HG03354 (cell line): ENCODE data around the gene TADA2B.
A peak's percentile ranks its signal among the peaks of the same experiment; 100 is the strongest.

Experiments
- ATAC-seq: cut with Tn5 transposase; IDR thresholded peaks from one replicate; pipeline ENCODE4 v1.9.1; 2021; ENCODE audit warnings: mild to moderate bottlenecking; ENCODE audit not compliant: unreplicated experiment, poor library complexity, severe bottlenecking

TADA2B gene, protein sequence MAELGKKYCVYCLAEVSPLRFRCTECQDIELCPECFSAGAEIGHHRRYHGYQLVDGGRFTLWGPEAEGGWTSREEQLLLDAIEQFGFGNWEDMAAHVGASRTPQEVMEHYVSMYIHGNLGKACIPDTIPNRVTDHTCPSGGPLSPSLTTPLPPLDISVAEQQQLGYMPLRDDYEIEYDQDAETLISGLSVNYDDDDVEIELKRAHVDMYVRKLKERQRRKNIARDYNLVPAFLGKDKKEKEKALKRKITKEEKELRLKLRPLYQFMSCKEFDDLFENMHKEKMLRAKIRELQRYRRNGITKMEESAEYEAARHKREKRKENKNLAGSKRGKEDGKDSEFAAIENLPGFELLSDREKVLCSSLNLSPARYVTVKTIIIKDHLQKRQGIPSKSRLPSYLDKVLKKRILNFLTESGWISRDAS

DNA sequence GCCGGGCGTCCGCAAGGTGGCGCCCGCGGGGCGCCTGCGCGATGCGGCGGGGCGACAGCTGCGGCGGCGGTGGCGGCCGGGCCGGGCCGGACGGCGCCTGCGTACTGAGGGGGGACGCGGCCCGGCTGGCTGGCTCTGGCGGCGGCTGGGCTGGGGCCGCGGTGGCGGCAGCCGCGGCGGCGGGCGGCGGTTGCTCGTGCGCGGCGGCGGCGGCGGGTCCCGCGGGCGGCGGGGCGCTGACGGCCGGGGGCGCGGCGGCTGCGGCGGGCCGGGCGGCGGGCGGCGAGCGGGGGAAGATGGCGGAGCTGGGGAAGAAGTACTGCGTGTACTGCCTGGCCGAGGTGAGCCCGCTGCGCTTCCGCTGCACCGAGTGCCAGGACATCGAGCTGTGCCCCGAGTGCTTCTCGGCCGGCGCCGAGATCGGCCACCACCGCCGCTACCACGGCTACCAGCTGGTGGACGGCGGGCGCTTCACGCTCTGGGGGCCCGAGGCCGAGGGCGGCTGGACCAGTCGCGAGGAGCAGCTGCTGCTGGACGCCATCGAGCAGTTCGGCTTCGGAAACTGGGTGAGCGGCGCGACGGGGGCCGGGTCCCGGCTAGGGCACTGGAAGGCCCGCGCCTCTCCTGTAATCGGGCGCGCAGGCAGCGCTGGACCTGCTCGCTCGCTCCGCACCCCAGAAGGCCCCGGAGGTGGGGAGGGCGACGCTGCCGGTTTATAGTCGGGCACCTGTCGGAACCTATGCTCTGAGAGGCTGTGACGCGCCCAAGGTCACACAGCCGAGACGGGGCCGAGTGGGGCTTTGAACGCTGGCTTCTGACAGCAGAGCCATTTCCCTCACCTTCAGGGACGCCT is at the start of gene TADA2B:
TADA2B (plus strand) TSS at position 89 of the 853 bp plus-strand sequence; CDS start at position 297, 208 bp downstream.
- ATAC-seq, result peak; percentile 46

DNA sequence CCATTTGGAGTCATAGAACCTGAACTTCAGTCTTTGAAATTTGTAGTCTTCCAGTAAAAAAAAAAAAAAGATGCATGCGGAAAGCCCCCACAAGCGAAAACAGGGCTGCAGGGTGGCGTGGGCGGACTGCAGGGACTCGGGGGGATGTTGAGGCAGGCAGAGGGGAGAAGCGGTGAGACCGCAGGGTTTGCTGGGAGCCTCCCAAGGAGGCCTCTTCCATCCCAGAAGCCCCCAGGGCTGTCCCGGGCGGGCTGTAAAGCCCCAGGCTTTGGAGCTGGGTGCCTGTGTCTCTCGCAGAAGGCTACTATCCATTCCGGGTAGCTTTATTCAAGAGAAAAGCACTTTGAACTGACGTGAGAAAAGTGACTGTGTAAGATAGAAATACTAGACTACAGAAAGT is 46.7 kb upstream of the TADA2B start:
- no peak for ATAC-seq

- no peak for ATAC-seq
These were observed 43.7 kb upstream of the TADA2B start for GRCh38 chr4:6999172-7000086.

DNA sequence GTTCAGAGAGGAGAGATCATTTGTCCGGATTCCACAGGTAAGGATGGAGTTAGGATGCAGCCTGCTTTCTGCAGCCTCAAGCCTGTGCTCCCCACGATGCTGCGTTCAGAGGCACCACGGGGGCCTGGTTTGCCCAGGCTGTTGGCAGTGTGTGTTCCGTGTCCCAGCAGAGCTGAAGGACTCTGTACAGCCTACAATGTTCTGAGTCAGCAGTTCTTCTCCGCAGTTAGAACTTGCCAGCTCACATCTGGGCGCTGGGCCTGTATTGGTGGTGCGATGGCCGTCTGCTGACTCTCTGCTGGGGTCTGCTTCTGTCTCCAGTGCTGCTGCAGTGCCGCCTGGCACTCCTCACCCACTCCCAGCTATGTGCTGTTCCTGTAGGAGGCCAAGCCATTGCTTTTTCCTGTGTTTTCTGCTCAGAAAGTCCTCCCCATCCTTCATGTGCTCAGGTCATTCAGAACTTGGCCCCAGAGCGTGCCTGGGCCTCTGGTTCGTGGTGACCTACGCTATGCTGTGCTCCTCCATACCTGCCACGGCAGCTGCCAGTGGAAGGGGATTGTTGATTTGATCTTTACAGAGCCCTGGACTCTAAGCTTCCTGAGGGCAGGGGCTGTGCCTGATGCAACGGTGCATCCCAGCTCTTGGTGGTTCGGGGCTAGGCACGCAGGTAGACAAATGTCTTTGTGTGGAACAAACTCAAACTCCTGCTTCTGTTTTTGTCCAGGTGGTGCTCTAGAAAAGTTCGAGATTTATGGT is 42.6 kb upstream of the TADA2B start:
- no peak for ATAC-seq

- no peak for ATAC-seq
These were observed 41.9 kb upstream of the TADA2B start for GRCh38 chr4:7001271-7001670.

DNA sequence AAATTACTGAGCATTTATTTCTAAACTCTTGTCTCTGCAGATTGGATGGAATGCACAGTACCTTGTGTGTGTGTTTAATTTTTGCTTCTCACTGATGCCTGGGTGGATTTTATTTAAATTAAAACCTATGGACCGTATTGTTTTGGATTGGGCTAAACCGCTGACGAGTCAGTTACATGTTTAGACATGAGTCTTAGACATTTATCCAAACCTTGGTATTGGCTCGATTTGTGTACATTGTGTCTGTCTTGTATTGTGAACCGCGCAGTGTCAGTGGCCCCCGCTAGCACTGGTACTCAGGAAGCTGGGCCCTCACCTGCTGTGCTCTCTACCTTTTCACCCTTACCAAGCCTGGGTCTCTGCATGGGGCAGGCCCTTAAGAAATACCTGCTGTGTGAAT is 40.8 kb upstream of the TADA2B start:
- ATAC-seq, result no peak

- no peak for ATAC-seq
These were observed 39.8 kb upstream of the TADA2B start for GRCh38 chr4:7003176-7003878.

- ATAC-seq, result no peak
These were observed 39.3 kb upstream of the TADA2B start for GRCh38 chr4:7003879-7004240.

DNA sequence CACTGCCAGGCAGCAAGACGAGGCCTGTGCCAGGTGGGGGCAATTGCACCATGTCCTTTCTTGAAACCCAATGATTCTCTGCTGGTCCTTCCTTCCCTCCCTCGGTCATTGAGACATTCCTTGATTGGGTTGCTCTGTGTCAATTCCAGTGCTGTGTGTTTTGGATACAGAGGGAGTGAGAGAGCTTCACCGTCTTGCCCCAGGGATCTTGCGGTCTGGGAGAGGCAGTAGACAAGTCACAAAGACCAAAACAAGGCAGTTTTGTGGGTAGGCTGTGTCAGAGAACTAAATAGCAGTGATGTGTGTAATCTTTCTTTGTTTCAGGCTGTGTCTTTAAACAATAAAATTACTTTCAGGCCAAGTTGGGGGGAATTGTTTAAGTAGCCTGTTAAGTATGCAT is 38.8 kb upstream of the TADA2B start:
- ATAC-seq, result no peak

DNA sequence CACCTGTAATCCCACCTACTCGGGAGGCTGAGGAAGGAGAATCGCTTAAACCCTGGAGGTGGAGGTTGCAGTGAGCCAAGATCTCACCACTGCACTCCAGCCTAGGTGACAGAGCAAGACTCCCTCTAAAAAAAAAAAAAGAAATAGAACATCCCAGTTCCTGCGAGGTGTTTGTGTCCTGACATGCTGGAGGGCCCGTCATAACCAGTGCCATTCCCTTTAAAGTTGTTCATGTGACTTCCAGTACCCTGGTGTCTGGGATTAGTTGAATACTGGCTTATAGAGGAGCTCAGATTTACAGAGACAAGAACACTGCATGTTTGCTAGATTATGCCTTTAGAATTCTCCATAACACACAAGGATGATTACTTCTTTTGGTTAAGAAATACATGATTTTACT is 37.6 kb upstream of the TADA2B start:
- no peak for ATAC-seq

GRCh38 chr4:7006411-7006810 is 36.8 kb upstream of the TADA2B start:
- ATAC-seq, result no peak

DNA sequence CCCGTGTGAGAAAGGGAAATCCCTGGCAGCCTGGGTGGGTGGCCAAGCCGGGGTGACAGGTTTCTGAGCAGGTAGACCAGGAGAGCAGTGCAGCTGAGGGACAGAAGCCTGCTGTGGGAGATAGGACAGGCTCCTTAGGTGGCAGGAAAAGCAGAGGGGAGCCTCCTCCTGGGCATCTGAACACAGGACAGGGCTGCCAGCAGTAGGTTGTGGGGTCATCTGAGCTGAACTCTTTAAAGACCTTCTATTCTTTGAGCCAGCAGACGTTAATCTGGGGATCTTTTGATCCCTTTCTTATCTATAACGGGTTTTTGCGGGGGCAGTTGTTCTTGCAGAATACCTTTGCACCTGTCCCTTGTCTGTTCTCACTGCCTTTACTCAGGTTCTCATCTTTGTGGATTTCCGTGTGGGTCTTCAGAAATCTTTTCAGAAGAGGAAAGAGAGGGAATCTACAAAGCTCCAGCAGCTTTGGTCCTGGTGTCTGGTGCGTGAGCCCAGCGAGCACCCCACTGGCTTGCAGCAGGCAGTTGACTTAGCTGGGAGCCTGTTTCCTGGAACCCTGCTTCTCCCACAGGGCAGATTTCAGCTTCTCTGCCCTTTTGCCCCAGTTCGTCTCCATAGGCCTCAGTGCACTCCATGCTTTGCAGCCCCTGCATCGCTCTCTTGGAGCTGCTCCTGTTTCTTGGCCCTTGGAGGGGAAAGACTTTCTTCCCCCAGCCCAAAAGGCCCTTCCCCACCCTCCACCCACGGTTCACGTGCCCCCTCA is 35.8 kb upstream of the TADA2B start:
- no peak for ATAC-seq

DNA sequence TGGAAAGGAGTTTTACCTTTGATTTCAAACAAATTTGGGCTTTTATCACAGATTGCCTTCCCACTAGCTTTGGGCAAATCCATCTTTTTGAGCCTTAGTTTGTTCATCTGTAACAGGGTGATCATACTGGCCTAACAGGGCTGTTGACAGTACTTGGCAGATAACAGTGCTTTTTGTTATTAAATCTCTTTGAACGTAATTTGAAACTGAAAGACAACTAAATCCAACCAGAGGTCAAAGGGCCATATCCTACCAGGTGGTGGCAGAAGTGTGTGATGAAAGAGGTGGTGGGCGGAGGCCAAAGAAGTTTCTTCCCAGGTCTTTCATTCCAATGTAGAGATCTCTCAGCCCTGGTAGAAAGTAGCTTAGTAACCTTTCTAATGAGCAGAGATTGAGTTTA is 35.2 kb upstream of the TADA2B start:
- ATAC-seq, result no peak

- no peak for ATAC-seq
These were observed 33.6 kb upstream of the TADA2B start for GRCh38 chr4:7009564-7009963.

- peak; percentile 48 for ATAC-seq
These were observed 30.0 kb upstream of the TADA2B start for GRCh38 chr4:7013175-7013574.

DNA sequence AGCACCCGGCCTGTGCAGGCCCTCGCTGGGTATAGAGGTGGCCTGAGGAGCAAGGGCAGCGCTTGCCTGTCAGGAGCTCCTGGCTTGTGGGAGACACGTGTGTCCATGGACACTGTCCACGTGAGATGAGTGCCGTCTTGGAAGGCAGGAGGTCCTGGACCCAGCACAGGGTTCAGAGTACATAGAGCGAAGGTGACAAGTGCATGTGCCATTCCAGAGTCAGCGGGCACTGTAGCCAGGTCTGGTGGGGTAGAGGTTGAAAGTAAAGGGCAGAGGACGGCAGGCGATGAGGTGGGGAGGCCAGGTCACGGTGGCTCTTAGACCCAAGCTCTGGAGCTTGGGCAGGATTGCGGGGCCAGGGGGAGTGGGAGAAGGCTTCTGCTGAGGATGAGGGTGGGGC is 28.4 kb upstream of the TADA2B start:
- ATAC-seq, result no peak

GRCh38 chr4:7015383-7016035 is 27.7 kb upstream of the TADA2B start:
- no peak for ATAC-seq

- no peak for ATAC-seq
These were observed 27.1 kb upstream of the TADA2B start for GRCh38 chr4:7016086-7016485.
